Ecto neural progenitor cell (in vitro differentiated cells): ENCODE data around the gene NEK10.
"Not testable (repeated sequence)": the region's sequence is repeated elsewhere in the genome, so short reads cannot be mapped to it uniquely, and the experiment has no call there.

Experiments used
- DNase-seq: peaks from one replicate; pipeline ENCODE4 v3.0.0-alpha.2; 2018; ENCODE audit warnings: low spot score

The NEK10 gene

GRCh38 chr3:27368831-27369607 lies at the start of gene NEK10:
NEK10 (minus strand) TSS chr3:27369383; CDS start chr3:27352882, 16,501 bp downstream.
- DNase-seq: peak; percentile 97

GRCh38 chr3:27415202-27415601 lies 46.0 kb upstream of the NEK10 start:
- no peak for DNase-seq

- DNase-seq: no peak
Observed at GRCh38 chr3:27392950-27393679, 23.9 kb upstream of the NEK10 start.

- not testable (repeated sequence) for DNase-seq
Observed at GRCh38 chr3:27392414-27392813, 23.2 kb upstream of the NEK10 start.

GRCh38 chr3:27391796-27392195 lies 22.6 kb upstream of the NEK10 start:
- no peak for DNase-seq

- DNase-seq: no peak
Observed at GRCh38 chr3:27387625-27388024, 18.4 kb upstream of the NEK10 start.

GRCh38 chr3:27385504-27385903 lies 16.3 kb upstream of the NEK10 start:
- DNase-seq: no peak

GRCh38 chr3:27384191-27384590 lies 15.0 kb upstream of the NEK10 start:
- no peak for DNase-seq

GRCh38 chr3:27380433-27381357 lies 11.5 kb upstream of the NEK10 start:
- no peak for DNase-seq

GRCh38 chr3:27378331-27378730 lies 9.1 kb upstream of the NEK10 start:
- DNase-seq: no peak

GRCh38 chr3:27376109-27376772 lies 7.1 kb upstream of the NEK10 start:
- no peak for DNase-seq

- no peak for DNase-seq
Observed at GRCh38 chr3:27366062-27366591, 3.1 kb downstream of the NEK10 start.

GRCh38 chr3:27360113-27361078 lies 8.8 kb downstream of the NEK10 start:
- no peak for DNase-seq

GRCh38 chr3:27358372-27358771 lies 10.8 kb downstream of the NEK10 start:
- DNase-seq: no peak

GRCh38 chr3:27357665-27358258 lies 11.4 kb downstream of the NEK10 start:
- DNase-seq: peak; percentile 63

- no peak for DNase-seq
Observed at GRCh38 chr3:27356976-27357375, 12.2 kb downstream of the NEK10 start.

GRCh38 chr3:27354588-27355203 lies 14.5 kb downstream of the NEK10 start:
- DNase-seq: no peak

- no peak for DNase-seq
Observed at GRCh38 chr3:27354161-27354560, 15.0 kb downstream of the NEK10 start.

GRCh38 chr3:27353221-27353620 lies 16.0 kb downstream of the NEK10 start:
- no peak for DNase-seq
